IPS DF 4.7 (cell line): ENCODE results near the gene CHST8.
"Not testable (repeated sequence)": the region's sequence is repeated elsewhere in the genome, so short reads cannot be mapped to it uniquely, and the experiment has no call there.

Source experiments
- DNase-seq: peaks from one replicate; pipeline ENCODE4 v3.0.0-alpha.2; 2013; ENCODE audit warnings: low spot score; ENCODE audit errors: extremely low read depth

CHST8 gene

DNA sequence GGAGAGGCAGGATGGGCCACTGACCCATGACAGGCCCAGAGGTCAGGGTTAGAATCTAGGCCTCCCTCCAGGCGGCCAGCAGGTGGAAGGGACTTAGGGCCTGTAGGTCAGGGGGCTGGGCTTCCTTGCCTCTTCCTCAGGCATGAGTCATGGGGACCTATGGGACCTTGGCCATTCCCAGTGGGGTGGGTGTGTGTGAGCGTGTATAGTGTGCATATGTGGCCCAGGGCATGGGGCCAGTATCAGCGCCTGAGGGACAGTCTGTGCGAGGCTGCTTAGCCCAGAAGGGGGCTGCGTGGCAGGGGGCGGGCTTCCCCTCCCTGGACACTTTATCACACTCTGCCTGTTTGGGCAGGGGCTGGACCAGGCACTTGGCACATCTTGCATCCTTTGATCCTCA is 188.2 kb downstream of the CHST8 start:
- DNase-seq = no peak

GRCh38 chr19:33810821-33811220 is 189.1 kb downstream of the CHST8 start:
- no peak for DNase-seq

- no peak for DNase-seq
These were observed 189.5 kb downstream of the CHST8 start for GRCh38 chr19:33811246-33811645.

GRCh38 chr19:33811736-33812387 is 190.1 kb downstream of the CHST8 start:
- no peak for DNase-seq

DNA sequence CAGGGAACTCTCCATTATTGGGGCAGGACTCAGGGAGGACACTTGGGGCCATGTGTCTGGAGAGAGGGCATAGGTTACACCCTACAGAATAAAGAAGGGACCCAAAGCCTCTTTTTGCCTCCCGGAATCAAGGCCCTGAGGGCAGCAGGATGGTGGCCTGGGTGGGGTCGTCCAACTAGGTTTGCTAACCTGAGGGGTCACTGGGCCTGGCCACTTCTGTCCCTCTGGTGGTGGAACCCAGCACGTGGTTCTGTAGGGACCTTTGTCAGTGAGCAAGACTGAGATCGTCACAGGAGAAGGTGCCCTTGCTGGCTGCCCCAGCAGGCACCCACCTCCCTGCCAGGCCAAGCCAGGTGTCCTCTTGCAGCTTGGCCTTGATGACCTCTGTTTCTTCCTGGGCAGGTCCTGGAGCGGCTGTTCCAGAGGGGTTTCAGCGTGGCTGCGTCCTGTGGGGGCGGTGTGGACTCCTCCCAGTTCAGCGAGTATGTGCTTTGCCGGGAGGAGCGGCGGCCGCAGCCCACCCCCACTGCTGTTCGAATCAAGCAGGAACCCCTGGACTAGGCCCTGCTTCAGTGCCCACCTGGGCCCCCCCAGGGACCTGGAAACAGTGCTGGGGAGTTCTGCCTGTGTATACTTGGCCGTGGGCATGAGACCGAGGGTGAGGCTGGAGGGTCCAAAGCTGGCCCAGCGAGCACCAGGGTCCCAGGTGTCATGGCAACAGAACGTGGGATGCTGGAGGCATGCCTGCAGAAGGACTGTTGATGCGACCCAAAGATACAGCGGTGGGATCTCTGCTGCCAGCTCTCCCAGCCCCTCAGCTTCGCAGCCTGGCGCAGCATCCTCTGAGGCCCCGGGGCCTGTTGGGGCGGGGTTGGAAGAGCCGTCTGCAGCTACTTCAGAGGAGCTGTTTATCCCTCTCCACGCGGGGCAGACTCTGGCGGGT is 190.9 kb downstream of the CHST8 start:
- DNase-seq = no peak

DNA sequence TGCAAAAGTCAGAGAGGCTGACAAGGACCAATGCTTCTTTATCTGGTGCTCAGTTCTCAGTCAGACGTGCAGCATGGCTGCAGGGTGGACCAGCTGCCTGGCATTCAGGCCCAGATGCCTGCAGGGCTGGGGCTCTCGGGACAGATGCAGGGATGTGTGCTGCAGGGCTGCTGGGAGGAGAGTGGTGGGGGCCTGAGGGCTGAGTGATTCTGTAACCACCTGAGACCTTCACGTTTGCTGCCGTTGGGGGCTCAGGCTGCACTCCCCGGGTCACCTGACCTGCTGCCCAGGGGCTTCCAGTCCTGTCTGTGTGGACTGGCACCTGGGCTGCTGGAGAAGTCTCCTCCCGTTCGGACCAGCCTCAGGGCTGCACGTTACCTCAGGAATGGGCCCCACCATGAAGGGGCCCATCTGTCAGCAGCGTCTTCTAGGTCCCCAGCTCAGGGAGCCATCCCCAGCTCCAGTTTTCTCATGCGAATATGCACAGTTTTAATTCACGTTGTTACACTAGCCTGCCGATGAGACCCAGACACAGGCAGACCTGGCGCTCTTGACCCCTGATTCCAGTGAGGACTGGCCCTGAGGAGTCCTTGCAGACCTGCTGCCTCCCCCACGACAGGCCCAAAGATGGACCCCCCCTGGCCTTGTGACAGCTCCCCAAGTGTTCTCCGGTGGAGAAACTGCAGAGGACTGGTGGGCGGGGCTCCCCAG is 191.8 kb downstream of the CHST8 start:
- no peak for DNase-seq

GRCh38 chr19:33814181-33815165 is 192.7 kb downstream of the CHST8 start:
- DNase-seq = no peak

- DNase-seq = no peak
These were observed 193.9 kb downstream of the CHST8 start for GRCh38 chr19:33815380-33816340.

DNA sequence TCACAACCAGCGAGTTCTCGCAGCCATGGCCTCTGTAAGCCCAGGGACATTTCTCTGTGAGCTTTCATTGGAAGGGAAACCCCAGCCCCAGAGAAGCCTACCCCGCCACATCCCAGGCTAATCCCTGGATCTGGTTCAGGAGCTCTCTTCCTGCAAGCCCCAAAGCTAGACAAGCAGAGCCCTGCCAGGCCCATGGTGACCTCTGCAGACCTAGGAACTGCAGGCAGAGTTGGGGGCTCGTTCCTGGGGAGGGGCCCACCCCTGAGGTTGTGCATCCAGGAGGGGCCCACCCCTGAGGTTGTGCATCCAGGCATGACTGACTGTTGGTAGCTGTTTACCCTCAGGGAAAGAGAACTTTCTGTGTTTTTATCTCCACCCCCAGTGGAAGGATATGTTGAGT is 196.7 kb downstream of the CHST8 start:
- DNase-seq = no peak

DNA sequence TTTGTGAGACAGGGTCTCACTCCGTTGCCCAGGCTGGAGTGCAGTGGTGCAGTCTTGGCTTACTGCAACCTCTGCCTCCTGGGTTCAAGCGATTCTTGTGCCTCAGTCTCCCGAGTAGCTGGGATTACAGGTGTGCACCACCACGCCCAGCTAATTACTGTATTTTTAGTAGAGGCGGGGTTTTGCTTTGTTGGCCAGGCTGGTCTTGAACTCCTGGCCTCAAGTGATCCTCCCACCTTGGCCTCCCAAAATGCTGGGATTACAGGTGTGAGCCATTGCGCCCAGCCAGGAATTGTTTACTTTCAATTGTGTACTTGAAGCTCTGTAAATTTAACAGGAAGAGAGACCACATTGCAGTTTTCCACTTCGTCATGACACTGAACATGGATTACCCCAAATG is 197.3 kb downstream of the CHST8 start:
- DNase-seq = not testable (repeated sequence)

DNA sequence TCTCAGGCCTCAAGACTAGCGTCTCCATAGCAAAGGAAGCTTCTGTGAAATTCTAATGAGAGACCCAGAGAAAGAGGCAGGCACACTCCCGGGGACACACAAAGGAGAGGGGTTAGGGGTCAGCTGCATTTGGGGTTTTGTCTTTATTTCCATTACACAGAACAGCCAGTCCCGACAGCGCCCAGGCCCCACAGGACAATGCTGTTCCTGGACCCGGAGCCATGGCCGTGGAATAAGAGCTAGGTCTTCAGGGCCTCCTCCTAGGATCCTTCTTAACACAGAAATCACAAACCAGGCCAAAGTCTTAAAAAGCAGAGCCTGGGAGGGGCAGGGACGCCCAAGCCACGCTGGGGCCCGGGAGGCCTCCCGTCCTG is 197.7 kb downstream of the CHST8 start:
- no peak for DNase-seq

DNA sequence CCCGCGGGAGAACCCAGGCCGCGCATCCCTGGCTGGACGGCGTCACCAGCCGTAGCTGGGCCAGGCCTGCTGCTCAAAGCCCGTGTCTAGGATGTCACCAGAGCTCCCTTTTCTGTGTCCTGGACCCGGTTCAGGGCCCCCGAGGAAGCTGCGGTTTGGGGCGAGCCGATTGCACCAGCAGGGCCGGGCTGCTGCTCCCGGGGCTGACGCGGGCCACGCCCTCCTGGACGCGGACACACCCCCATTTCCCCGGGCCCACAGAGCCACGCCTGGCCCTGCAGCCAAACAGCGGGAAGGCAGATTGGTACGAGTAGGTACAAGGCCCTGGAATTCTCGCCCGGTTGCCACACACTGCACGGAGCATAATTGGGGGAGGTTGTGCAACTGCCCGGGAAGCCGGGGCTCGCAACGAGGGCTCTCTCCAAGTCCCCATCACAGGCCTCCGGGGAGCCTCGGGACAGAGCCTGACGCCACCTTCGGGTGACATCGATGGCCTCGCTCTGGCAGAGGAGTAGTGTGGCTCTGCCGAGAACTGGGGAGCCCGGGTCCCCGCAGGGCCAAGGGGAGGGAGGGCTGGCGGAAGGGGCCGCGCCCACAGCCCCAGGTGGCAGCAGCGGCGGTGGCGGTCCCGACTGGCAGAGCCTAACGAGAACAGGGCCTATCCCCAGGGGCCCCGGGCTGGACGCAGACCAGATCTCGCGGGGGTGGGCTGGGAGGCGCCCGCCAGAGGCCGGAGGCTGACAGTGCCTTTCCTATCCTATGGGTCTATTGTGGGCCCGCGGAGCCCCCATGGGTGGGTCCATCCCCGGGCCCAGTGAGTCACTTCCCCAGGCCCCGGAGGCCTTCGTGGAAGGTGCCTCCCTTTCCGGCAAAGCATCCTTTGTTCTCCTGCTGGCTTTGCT is 198.4 kb downstream of the CHST8 start:
- DNase-seq = no peak

DNA sequence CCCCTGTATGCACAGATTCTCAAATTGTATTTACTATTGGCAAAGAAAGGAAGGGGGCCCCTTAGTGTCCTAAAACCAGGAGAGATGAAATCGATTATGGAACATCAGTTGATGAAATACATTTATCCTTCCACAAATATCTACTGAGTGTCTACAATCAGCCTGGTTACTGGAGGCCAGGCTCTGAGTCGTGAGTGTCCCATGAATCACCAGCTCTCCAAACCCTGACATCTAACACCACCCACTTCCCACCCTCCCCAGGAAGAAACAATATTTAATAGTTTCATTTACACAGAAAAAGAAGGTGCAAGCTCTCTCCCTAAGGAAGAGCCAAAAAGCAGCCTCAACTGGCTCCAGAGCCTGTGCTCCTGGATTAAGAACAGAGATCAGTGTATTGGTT is 200.1 kb downstream of the CHST8 start:
- no peak for DNase-seq
